ENCODE results near the gene GHRL.
A peak's percentile ranks its signal among the peaks of the same experiment; 100 is the strongest.

GHRL gene

GRCh38 chr3:10238345-10239183 lies 54.2 kb downstream of the GHRL start:
- DNase-seq = peak; percentile 20 to 24

Measured in activated CD4-positive, alpha-beta T cell treated with anti-CD3 and anti-CD28 coated beads, Interleukin-2, amount 50 U/mL, for 4 hours (primary cell).